PC-9 (cell line): Measurements from ENCODE around the gene OTUD7B.

Source experiments
- EZH2 ChIP-seq: fragments of 200-600 bp; sonication (generic); IDR thresholded peaks from 2 replicates; pipeline ENCODE4 v1.8.0; 2017; ENCODE audit warnings: antibody characterized with exemption, low read depth
- TF ChIP-seq, protein P1 (sequence below): fragments of 200-600 bp; sonication (generic); conservative IDR thresholded peaks from 2 replicates; pipeline ENCODE4 v1.6.1; 2017; ENCODE audit warnings: mixed run types, antibody characterized with exemption, mild to moderate bottlenecking, moderate library complexity

DNA sequence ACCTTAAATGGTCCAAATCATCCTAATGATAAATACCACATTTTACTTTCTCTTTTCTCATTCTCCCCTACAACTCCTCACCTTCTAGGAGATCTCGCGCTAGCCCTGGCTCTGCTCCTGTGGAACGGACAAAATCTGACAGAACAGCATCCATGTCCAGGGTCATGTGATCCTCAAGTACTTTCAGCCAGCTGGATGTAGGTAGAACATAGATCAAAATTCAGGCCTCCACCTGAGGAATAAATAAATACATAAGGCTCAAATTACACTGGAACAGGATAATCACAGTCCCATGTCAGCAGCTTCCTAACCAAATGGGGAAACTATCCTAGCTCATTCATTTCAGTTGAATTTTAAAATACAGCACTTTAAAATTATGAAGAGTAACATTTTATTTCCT, 33.2 kb downstream of the OTUD7B start:
- TF ChIP-seq, protein P1, sequence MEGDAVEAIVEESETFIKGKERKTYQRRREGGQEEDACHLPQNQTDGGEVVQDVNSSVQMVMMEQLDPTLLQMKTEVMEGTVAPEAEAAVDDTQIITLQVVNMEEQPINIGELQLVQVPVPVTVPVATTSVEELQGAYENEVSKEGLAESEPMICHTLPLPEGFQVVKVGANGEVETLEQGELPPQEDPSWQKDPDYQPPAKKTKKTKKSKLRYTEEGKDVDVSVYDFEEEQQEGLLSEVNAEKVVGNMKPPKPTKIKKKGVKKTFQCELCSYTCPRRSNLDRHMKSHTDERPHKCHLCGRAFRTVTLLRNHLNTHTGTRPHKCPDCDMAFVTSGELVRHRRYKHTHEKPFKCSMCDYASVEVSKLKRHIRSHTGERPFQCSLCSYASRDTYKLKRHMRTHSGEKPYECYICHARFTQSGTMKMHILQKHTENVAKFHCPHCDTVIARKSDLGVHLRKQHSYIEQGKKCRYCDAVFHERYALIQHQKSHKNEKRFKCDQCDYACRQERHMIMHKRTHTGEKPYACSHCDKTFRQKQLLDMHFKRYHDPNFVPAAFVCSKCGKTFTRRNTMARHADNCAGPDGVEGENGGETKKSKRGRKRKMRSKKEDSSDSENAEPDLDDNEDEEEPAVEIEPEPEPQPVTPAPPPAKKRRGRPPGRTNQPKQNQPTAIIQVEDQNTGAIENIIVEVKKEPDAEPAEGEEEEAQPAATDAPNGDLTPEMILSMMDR, result no peak
- no peak for TF ChIP-seq EZH2
